H1 (cell line): Measurements from ENCODE around the gene CDH1. TPM values are rescaled to one million over a fixed set of nuclear protein-coding genes. Genes with fewer than 3 reads are reported as not detected.
A peak's percentile ranks its signal among the peaks of the same experiment; 100 is the strongest.

Experiments used
- ASH2L ChIP-seq: fragments of 200-600, 300-600 bp; sonication (generic); IDR thresholded peaks from one replicate; pipeline ENCODE4 v1.7.1; 2017; ENCODE audit warnings: low read length
- CHD2 ChIP-seq: IDR thresholded peaks from 2 replicates; pipeline ENCODE4 v1.6.1; 2012; ENCODE audit warnings: low read length, improper control_type of control experiment
- CTCF ChIP-seq, 3 experiments: IDR thresholded peaks; 1 replicate in 2 of 3; 2 replicates in 1 of 3; pipeline versions ENCODE4 v1.5.1 to v1.6.1; 2011; ENCODE audit warnings: low read length in 3 of 3, mild to moderate bottlenecking in 3 of 3, inconsistent platforms in 2 of 3, low read depth in 1 of 3, moderate library complexity in 1 of 3; ENCODE audit not compliant: insufficient read depth in 1 of 3; ENCODE audit errors: control extremely low read depth in 1 of 3
- EGR1 ChIP-seq: IDR thresholded peaks from 2 replicates; pipeline ENCODE4 v1.6.1; 2011; ENCODE audit warnings: low read depth, low read length, borderline replicate concordance
- EP300 ChIP-seq, 2 experiments: IDR thresholded peaks; 1 replicate in 1 of 2; 2 replicates in 1 of 2; pipeline ENCODE4 v1.6.1; 2011 to 2012; ENCODE audit warnings: low read depth in 2 of 2, low read length in 2 of 2, mild to moderate bottlenecking in 2 of 2, borderline replicate concordance in 1 of 2, inconsistent platforms in 1 of 2, moderate library complexity in 1 of 2
- GABPA ChIP-seq: IDR thresholded peaks from 2 replicates; pipeline ENCODE4 v1.6.1; 2011; ENCODE audit warnings: mild to moderate bottlenecking, low read length, moderate library complexity, borderline replicate concordance; ENCODE audit not compliant: insufficient read depth
- JUND ChIP-seq: IDR thresholded peaks from 2 replicates; pipeline ENCODE4 v1.6.1; 2011; ENCODE audit warnings: mild to moderate bottlenecking, improper control_type of control experiment, low read length
- KDM1A ChIP-seq: fragments of 200-600, 300-600 bp; sonication (generic); IDR thresholded peaks from 2 replicates; pipeline ENCODE4 v1.7.1; 2016; ENCODE audit warnings: mild to moderate bottlenecking, low read length, borderline replicate concordance
- KDM4A ChIP-seq: IDR thresholded peaks from one replicate; pipeline ENCODE4 v1.7.1; 2012; ENCODE audit warnings: low read depth, mild to moderate bottlenecking, moderate library complexity, low read length, inconsistent platforms; ENCODE audit not compliant: severe bottlenecking
- PHF8 ChIP-seq: fragments of 200-600 bp; sonication (generic); conservative IDR thresholded peaks from 2 replicates; pipeline ENCODE4 v1.7.1; 2012; ENCODE audit warnings: low read depth, mild to moderate bottlenecking, inconsistent platforms, low read length, moderate library complexity
- POLR2A ChIP-seq, 2 experiments: IDR thresholded peaks; 1 replicate in 1 of 2; 2 replicates in 1 of 2; pipeline ENCODE4 v1.6.1; 2011; ENCODE audit warnings: low read depth in 2 of 2, low read length in 2 of 2, mild to moderate bottlenecking in 2 of 2; ENCODE audit errors: control extremely low read depth in 1 of 2
- POLR2AphosphoS5 ChIP-seq: IDR thresholded peaks from 2 replicates; pipeline ENCODE4 v1.6.1; 2011; ENCODE audit warnings: low read depth, low read length
- RAD21 ChIP-seq, 2 experiments: IDR thresholded peaks in 1 of 2; conservative IDR thresholded peaks in 1 of 2; 2 replicates each; pipeline ENCODE4 v1.6.1; 2011; ENCODE audit warnings: low read depth in 2 of 2, low read length in 2 of 2, improper control_type of control experiment in 1 of 2, inconsistent platforms in 1 of 2, mild to moderate bottlenecking in 1 of 2, moderate library complexity in 1 of 2
- SAP30 ChIP-seq: fragments of 300-600 bp; sonication (generic); IDR thresholded peaks from 2 replicates; pipeline ENCODE4 v1.7.1; 2012; ENCODE audit warnings: low read length, moderate library complexity, mild to moderate bottlenecking, inconsistent platforms; ENCODE audit not compliant: insufficient read depth, insufficient replicate concordance
- SIRT6 ChIP-seq: IDR thresholded peaks from one replicate; pipeline ENCODE4 v1.7.1; 2012; ENCODE audit warnings: low read length, inconsistent platforms
- SP4 ChIP-seq: IDR thresholded peaks from 2 replicates; pipeline ENCODE4 v1.6.1; 2012; ENCODE audit warnings: low read length, inconsistent platforms
- TAF7 ChIP-seq: optimal IDR thresholded peaks from 2 replicates; pipeline ENCODE3; 2011; ENCODE audit warnings: low read depth, mild to moderate bottlenecking, inconsistent platforms, low read length, moderate library complexity, borderline replicate concordance
- polyA plus RNA-seq, 7 experiments: library from polyadenylated mRNA; depleted of rRNA in 3 of 7; stranded (reverse) in 5 of 7; unstranded in 2 of 7; fragments of >200 nt in 5 of 7; fragments of 200-250 nt in 2 of 7; gene quantifications; 1 replicate in 5 of 7; 2 replicates in 1 of 7; 4 replicates in 1 of 7; pipeline versions ENCODE4 v1.2.1 to v1.2.3, GENCODE V29; 2011 to 2013; ENCODE audit warnings: missing spikeins in 2 of 7, mixed read lengths in 2 of 7
- total RNA-seq: library from RNA; stranded (reverse); fragmentation: NEBNext Ultra II Directional; extraction: Animal tissue kit (Norgen Biotek cat#: 25700); gene quantifications from 2 replicates; pipeline ENCODE4 v1.2.1, GENCODE V29; 2021
- TF ChIP-seq, protein P1 (sequence below): IDR thresholded peaks from 2 replicates; pipeline ENCODE4 v1.6.1; 2011; ENCODE audit warnings: low read length, improper control_type of control experiment
- TF ChIP-seq, protein P2 (sequence below): IDR thresholded peaks from 2 replicates; pipeline ENCODE4 v1.6.1; 2012; ENCODE audit warnings: inconsistent platforms

Gene CDH1
- total and polyA plus RNA-seq, 2 of the 8 experiments (the other 6 are each of a cell fraction or from before 2014, with no cell fraction given) = 133 to 265 TPM

- TF ChIP-seq, protein P1, sequence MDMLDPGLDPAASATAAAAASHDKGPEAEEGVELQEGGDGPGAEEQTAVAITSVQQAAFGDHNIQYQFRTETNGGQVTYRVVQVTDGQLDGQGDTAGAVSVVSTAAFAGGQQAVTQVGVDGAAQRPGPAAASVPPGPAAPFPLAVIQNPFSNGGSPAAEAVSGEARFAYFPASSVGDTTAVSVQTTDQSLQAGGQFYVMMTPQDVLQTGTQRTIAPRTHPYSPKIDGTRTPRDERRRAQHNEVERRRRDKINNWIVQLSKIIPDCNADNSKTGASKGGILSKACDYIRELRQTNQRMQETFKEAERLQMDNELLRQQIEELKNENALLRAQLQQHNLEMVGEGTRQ = no peak
- TF ChIP-seq SP4 (peak; percentile 79; the same call in 1 of the 2 replicates), EP300 (IDR thresholded peaks at IDR 0.05; ENCODE audit: borderline replicate concordance in 1 of 2, low read depth in 2 of 2, low read length in 2 of 2) (no peak), EGR1 (no peak), KDM1A (peak; percentile 47; the same call in 1 of the 2 replicates), RAD21 (IDR thresholded peaks at IDR 0.05 in 1 of 2, conservative IDR thresholded peaks at IDR 0.05 in 1 of 2; ENCODE audit: low read depth in 2 of 2, low read length in 2 of 2) (peak; percentile 34 to 40; a peak in 3 of 4 replicates), POLR2A (IDR thresholded peaks at IDR 0.05; ENCODE audit: control extremely low read depth in 1 of 2, low read depth in 2 of 2, low read length in 2 of 2) (peak; percentile 82 to 83), ASH2L (peak; percentile 89), SIRT6 (no peak), KDM4A (peak; percentile 66), CTCF (IDR thresholded peaks at IDR 0.05; ENCODE audit: control extremely low read depth in 1 of 3, insufficient read depth in 1 of 3, low read depth in 1 of 3, low read length in 3 of 3) (peak; percentile 52 to 63 (median 58)), SAP30 (peak; percentile 37), TAF7 (peak; percentile 50), GABPA (no peak), JUND (no peak), PHF8 (peak; percentile 95), CHD2 (no peak), POLR2AphosphoS5 (peak; percentile 25; the same call in 1 of the 2 replicates)
- TF ChIP-seq, protein P2, sequence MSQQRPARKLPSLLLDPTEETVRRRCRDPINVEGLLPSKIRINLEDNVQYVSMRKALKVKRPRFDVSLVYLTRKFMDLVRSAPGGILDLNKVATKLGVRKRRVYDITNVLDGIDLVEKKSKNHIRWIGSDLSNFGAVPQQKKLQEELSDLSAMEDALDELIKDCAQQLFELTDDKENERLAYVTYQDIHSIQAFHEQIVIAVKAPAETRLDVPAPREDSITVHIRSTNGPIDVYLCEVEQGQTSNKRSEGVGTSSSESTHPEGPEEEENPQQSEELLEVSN = peak; percentile 18; the same call in 1 of the 2 replicates
Observed at GRCh38 chr16:68843482-68844210, 106.6 kb downstream of the CDH1 start, which contains the start of gene TANGO6 (continued).
